Upper lobe of left lung (tissue), 4 donors: ENCODE data around the gene CD69.

Source experiments
- EP300 ChIP-seq, 4 donors: sonication (generic); formaldehyde crosslinking; IDR thresholded peaks; one replicate each; pipeline ENCODE4 v1.5.1; 2017; ENCODE audit warnings: antibody characterized with exemption in 4 of 4, control low read depth in 2 of 4
- POLR2A ChIP-seq, 4 donors: fragments of 450-650 bp; IDR thresholded peaks; one replicate each; pipeline ENCODE4 v1.5.1; 2016 to 2017; ENCODE audit warnings: antibody characterized with exemption in 4 of 4, mild to moderate bottlenecking in 2 of 4
- TF ChIP-seq, protein P1 (sequence below), 6 experiments: fragments of 450-650 bp in 4 of 6; fragments of 200-600 bp in 2 of 6; sonication (generic) in 2 of 6; IDR thresholded peaks; one replicate each; pipeline ENCODE4 v1.5.1; 2016 to 2019; ENCODE audit warnings: antibody characterized with exemption in 6 of 6

DNA sequence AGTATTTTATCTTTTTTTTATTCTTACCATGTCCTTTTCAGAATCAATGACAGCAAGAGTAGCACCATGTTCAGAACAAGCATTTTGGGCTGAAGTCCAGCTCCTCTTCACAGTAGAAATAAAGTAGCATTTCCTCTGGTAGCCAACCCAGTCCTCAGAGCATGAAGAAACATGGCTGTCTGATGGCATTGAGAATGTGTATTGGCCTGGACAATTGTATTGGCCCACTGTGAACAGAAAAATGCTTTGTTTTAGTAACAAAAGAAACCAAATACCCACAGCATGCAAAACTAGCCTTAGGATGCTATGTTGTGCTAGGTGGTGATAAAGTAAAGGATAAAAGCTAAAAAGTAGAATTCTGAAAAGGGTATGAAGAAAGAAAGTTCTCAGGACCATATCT lies 5.7 kb downstream of the CD69 start:
- TF ChIP-seq EP300 (IDR thresholded peaks at IDR 0.05) = no peak
- TF ChIP-seq, protein P1, sequence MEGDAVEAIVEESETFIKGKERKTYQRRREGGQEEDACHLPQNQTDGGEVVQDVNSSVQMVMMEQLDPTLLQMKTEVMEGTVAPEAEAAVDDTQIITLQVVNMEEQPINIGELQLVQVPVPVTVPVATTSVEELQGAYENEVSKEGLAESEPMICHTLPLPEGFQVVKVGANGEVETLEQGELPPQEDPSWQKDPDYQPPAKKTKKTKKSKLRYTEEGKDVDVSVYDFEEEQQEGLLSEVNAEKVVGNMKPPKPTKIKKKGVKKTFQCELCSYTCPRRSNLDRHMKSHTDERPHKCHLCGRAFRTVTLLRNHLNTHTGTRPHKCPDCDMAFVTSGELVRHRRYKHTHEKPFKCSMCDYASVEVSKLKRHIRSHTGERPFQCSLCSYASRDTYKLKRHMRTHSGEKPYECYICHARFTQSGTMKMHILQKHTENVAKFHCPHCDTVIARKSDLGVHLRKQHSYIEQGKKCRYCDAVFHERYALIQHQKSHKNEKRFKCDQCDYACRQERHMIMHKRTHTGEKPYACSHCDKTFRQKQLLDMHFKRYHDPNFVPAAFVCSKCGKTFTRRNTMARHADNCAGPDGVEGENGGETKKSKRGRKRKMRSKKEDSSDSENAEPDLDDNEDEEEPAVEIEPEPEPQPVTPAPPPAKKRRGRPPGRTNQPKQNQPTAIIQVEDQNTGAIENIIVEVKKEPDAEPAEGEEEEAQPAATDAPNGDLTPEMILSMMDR (IDR thresholded peaks at IDR 0.05) = no peak
- no peak for TF ChIP-seq POLR2A (IDR thresholded peaks at IDR 0.05)
